Keratinocyte (primary cell): Measurements from ENCODE around the gene KRT3.

Source experiments
- EZH2 ChIP-seq: IDR thresholded peaks from one replicate; pipeline ENCODE4 v1.6.1; 2012; ENCODE audit warnings: inconsistent platforms, mild to moderate bottlenecking, low read length, moderate library complexity
- TF ChIP-seq, protein P1 (sequence below), 3 experiments: IDR thresholded peaks in 1 of 3; conservative IDR thresholded peaks in 1 of 3; optimal IDR thresholded peaks in 1 of 3; 2 replicates in 2 of 3; 3 replicates in 1 of 3; pipeline versions ENCODE3 to v1.5.1; 2011; ENCODE audit warnings: low read length in 3 of 3, mild to moderate bottlenecking in 3 of 3, moderate library complexity in 2 of 3, control low read depth in 1 of 3, inconsistent platforms in 1 of 3; ENCODE audit not compliant: insufficient read depth in 2 of 3; ENCODE audit errors: extremely low read depth in 1 of 3

GRCh38 chr12:52798671-52799504 is 3.0 kb upstream of the KRT3 start:
- TF ChIP-seq, protein P1, sequence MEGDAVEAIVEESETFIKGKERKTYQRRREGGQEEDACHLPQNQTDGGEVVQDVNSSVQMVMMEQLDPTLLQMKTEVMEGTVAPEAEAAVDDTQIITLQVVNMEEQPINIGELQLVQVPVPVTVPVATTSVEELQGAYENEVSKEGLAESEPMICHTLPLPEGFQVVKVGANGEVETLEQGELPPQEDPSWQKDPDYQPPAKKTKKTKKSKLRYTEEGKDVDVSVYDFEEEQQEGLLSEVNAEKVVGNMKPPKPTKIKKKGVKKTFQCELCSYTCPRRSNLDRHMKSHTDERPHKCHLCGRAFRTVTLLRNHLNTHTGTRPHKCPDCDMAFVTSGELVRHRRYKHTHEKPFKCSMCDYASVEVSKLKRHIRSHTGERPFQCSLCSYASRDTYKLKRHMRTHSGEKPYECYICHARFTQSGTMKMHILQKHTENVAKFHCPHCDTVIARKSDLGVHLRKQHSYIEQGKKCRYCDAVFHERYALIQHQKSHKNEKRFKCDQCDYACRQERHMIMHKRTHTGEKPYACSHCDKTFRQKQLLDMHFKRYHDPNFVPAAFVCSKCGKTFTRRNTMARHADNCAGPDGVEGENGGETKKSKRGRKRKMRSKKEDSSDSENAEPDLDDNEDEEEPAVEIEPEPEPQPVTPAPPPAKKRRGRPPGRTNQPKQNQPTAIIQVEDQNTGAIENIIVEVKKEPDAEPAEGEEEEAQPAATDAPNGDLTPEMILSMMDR (optimal IDR thresholded peaks at IDR 0.05 in 1 of 3, IDR thresholded peaks at IDR 0.05 in 1 of 3, conservative IDR thresholded peaks at IDR 0.05 in 1 of 3; ENCODE audit: extremely low read depth in 1 of 3, insufficient read depth in 2 of 3, low read length in 3 of 3): no peak
- TF ChIP-seq EZH2: no peak
